ENCODE results near the gene SLC39A6.
A peak's percentile ranks its signal among the peaks of the same experiment; 100 is the strongest.
"Not testable (repeated sequence)": the region's sequence is repeated elsewhere in the genome, so short reads cannot be mapped to it uniquely, and the experiment has no call there.

SLC39A6 gene

GRCh38 chr18:36067055-36067957 is 61.8 kb downstream of the SLC39A6 start, which contains the start of gene RPRD1A:
RPRD1A (minus strand) TSS chr18:36067559; CDS start chr18:36067404, 155 bp downstream.
- peak; percentile 98 for DNase-seq (ENCODE audit: low spot score)
- TF ChIP-seq CTCF (IDR thresholded peaks at IDR 0.05; ENCODE audit: extremely low read depth, insufficient read depth, missing control alignments), result no peak
- in situ Hi-C loops (cut with MboI; ENCODE audit: low pct_unique_long_range_greater_than_20kb, low sequenced_read_pairs, unreplicated experiment), result no loop called here

- no peak for TF ChIP-seq CTCF (IDR thresholded peaks at IDR 0.05; ENCODE audit: extremely low read depth, insufficient read depth, missing control alignments)
- in situ Hi-C loops (cut with MboI; ENCODE audit: low pct_unique_long_range_greater_than_20kb, low sequenced_read_pairs, unreplicated experiment), result no loop called here
- DNase-seq (ENCODE audit: low spot score), result peak; percentile 45
Observed at GRCh38 chr18:36066686-36067054, 62.5 kb downstream of the SLC39A6 start.

- in situ Hi-C loops (cut with MboI; ENCODE audit: low pct_unique_long_range_greater_than_20kb, low sequenced_read_pairs, unreplicated experiment), result no loop called here
- no peak for DNase-seq (ENCODE audit: low spot score)
- TF ChIP-seq CTCF (IDR thresholded peaks at IDR 0.05; ENCODE audit: extremely low read depth, insufficient read depth, missing control alignments), result no peak
Observed at GRCh38 chr18:36066001-36066400, 63.1 kb downstream of the SLC39A6 start.

- DNase-seq (ENCODE audit: low spot score); in situ Hi-C loops (cut with MboI; ENCODE audit: low pct_unique_long_range_greater_than_20kb, low sequenced_read_pairs, unreplicated experiment): not testable (repeated sequence)
Observed at GRCh38 chr18:36064809-36065079, 64.4 kb downstream of the SLC39A6 start.

GRCh38 chr18:36064027-36064808 is 64.9 kb downstream of the SLC39A6 start:
- no peak for TF ChIP-seq CTCF (IDR thresholded peaks at IDR 0.05; ENCODE audit: extremely low read depth, insufficient read depth, missing control alignments)
- in situ Hi-C loops (cut with MboI; ENCODE audit: low pct_unique_long_range_greater_than_20kb, low sequenced_read_pairs, unreplicated experiment), result no loop called here
- no peak for DNase-seq (ENCODE audit: low spot score)

GRCh38 chr18:36058674-36059073 is 70.5 kb downstream of the SLC39A6 start:
- no peak for DNase-seq (ENCODE audit: low spot score)
- TF ChIP-seq CTCF (IDR thresholded peaks at IDR 0.05; ENCODE audit: extremely low read depth, insufficient read depth, missing control alignments), result no peak
- in situ Hi-C loops (cut with MboI; ENCODE audit: low pct_unique_long_range_greater_than_20kb, low sequenced_read_pairs, unreplicated experiment), result no loop called here
